Esophagus squamous epithelium (tissue), 4 donors: ENCODE data around the gene DGKB.

Source experiments
- POLR2A ChIP-seq, 4 donors: fragments of 450-650 bp; IDR thresholded peaks; one replicate each; pipeline ENCODE4 v1.6.1; 2017; ENCODE audit warnings: antibody characterized with exemption in 4 of 4, mild to moderate bottlenecking in 4 of 4, moderate library complexity in 3 of 4
- TF ChIP-seq, protein P1 (sequence below), 6 experiments: fragments of 450-650 bp in 4 of 6; fragments of 200-600 bp in 2 of 6; sonication (generic) in 2 of 6; IDR thresholded peaks; one replicate each; pipeline ENCODE4 v1.5.1; 2016 to 2019; ENCODE audit warnings: antibody characterized with exemption in 6 of 6, mild to moderate bottlenecking in 4 of 6, moderate library complexity in 4 of 6

DNA sequence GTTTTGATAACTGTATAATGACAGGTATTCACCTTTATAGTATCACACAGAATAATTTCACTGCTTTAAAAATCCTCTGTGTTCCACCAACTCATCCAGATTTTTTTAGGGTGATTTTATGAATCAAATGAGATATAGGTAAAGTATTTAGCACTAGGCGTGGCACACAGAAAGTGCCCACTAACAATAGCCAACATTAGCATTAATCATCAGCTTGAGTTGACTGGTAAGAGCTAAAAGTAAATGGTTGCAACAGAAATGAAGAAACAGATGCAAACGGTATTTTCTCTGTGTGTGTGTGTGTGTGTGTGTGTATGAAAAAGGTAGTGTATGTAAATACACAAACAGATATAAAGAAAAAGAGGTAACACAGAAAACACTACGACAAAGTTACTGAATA lies 534.3 kb downstream of the DGKB start:
- TF ChIP-seq, protein P1, sequence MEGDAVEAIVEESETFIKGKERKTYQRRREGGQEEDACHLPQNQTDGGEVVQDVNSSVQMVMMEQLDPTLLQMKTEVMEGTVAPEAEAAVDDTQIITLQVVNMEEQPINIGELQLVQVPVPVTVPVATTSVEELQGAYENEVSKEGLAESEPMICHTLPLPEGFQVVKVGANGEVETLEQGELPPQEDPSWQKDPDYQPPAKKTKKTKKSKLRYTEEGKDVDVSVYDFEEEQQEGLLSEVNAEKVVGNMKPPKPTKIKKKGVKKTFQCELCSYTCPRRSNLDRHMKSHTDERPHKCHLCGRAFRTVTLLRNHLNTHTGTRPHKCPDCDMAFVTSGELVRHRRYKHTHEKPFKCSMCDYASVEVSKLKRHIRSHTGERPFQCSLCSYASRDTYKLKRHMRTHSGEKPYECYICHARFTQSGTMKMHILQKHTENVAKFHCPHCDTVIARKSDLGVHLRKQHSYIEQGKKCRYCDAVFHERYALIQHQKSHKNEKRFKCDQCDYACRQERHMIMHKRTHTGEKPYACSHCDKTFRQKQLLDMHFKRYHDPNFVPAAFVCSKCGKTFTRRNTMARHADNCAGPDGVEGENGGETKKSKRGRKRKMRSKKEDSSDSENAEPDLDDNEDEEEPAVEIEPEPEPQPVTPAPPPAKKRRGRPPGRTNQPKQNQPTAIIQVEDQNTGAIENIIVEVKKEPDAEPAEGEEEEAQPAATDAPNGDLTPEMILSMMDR (IDR thresholded peaks at IDR 0.05), result no peak
- no peak for TF ChIP-seq POLR2A (IDR thresholded peaks at IDR 0.05)
